Measurements from ENCODE around the gene PGLYRP4.

GRCh38 chr1:153396461-153396860 is 47.8 kb upstream of the PGLYRP4 start:
- TF ChIP-seq CTCF (IDR thresholded peaks at IDR 0.05) (no peak), POLR2AphosphoS5 (IDR thresholded peaks at IDR 0.05) (no peak), POLR2A (IDR thresholded peaks at IDR 0.05) (no peak)

Measured in prostate gland (tissue), 2 donors.